ENCODE results near the gene BUD31. TPM values are rescaled to one million over a fixed set of nuclear protein-coding genes. Genes with fewer than 3 reads are reported as not detected.

BUD31 gene
- total RNA-seq, 4 donors from 2014 or later, result 55.5 to 89.0 (median 66.0) TPM

DNA sequence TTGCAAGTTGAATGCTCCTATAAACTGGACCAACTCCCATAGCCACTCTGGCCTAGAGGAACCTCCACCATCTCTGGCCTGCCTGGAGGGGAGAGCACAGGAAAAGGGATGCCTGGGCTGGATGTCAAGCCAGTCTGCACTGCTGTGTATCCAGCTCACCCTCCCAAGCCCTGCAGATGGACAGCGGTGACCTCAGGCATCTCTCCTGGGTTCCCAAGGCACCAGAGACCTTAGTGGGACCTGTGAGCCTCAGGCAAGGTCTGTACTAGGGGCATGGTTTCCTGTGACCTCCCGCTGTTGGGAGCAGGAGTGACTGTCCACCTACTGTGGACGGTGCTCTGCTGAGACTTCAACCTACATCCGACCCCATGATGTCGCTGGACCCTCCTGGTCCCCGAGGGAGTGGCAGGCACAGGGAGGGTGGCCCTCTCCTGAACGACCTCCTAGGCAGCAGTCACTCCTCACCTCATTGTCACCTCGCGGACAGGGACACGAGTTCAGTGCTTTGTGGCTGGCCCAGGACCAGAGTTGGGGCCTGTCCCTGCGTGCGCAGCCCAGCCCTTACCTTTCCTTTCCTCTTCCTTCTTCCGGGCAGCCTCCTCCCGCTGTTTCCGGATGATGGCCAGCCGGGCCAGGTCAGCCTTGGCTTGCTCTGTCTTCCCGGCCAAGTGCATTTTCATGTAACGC lies 11.3 kb upstream of the BUD31 start:
- TF ChIP-seq, protein P1, sequence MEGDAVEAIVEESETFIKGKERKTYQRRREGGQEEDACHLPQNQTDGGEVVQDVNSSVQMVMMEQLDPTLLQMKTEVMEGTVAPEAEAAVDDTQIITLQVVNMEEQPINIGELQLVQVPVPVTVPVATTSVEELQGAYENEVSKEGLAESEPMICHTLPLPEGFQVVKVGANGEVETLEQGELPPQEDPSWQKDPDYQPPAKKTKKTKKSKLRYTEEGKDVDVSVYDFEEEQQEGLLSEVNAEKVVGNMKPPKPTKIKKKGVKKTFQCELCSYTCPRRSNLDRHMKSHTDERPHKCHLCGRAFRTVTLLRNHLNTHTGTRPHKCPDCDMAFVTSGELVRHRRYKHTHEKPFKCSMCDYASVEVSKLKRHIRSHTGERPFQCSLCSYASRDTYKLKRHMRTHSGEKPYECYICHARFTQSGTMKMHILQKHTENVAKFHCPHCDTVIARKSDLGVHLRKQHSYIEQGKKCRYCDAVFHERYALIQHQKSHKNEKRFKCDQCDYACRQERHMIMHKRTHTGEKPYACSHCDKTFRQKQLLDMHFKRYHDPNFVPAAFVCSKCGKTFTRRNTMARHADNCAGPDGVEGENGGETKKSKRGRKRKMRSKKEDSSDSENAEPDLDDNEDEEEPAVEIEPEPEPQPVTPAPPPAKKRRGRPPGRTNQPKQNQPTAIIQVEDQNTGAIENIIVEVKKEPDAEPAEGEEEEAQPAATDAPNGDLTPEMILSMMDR (IDR thresholded peaks at IDR 0.05; ENCODE audit: low read depth), result no peak

DNA sequence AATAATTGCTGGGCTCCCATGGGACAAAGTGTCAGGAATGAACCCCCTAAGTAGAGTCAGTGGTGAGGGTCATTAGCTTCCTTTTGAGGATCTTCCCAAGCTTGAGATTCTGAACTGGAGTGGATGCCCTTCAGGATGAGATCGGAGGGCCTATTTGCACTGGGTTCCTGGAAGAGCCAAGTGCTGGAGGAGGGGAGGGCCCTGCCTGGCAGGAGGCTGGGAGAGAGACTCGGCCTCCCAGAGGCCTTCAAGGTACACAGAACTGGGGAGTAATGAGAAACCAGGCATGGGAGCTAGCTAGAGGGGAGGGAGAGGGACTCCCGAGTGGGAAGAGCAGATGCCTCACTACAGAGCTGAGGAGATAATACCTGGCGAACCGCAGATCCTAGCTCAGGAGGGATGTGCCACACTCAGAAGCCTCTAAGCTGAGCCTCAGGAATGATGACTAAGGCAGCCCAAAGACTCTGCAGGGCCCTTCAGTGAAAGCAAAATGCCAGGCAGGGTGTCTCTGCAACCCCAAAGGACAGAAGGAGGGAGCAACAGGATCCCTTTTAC lies 9.8 kb upstream of the BUD31 start:
- TF ChIP-seq, protein P1 (IDR thresholded peaks at IDR 0.05; ENCODE audit: low read depth), result no peak

DNA sequence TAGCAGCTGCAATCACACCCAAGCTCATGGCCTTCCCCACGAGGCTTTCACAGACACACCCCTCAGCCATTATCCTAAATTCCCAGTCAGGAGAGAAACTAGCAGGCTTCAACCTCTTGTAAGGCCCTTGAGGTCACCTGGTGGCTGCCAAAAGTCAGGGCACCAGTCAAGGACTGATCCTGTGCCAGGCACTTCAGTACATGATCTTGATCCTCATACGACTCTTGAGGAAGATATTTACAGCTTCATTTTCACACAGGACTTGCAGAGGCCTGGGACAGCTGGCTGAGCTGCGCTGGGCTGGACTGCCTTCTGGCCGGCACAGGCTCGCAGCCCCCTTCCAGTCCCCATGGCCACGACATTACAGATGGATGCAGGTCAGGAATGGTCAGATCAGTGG lies 9.2 kb upstream of the BUD31 start:
- TF ChIP-seq, protein P1 (IDR thresholded peaks at IDR 0.05; ENCODE audit: low read depth), result no peak

DNA sequence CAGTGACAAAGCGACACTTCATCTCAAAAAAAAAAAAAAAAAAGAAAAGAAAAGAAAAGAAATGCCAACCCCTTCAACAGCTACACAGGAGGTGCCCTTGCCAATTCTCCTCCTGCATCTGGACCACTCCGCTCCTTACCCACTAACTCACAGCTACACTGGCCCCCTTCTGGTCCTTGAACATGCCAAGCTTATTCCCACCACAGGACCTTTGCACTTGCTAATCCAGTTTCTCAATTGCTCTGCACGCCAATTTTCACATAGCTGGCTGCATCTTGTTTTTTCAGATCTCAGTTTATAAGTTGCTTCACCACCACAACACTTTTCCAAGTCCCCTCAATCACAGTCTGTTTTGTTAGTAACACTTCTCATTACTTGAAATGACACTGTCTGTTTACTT lies 5.9 kb upstream of the BUD31 start:
- TF ChIP-seq, protein P1 (IDR thresholded peaks at IDR 0.05; ENCODE audit: low read depth), result no peak

DNA sequence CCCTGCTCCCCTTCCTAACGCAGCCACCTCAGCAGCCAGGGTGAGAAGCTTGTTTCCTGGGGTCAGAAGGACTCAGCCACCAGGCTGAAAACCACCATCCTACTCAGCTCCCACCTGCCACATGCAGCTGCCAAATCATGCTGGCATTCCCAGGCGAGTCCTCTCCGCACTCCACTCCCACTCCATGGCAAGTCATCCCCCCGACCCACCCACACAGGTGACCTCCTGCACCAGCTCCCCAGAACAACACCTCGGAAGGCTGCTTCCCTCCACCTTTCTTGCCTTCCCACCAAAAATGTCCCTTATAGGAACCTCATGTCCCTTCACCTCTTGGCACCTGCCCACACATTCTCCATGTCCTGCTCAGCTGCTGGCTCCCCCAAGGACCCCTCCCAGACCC lies 5.0 kb upstream of the BUD31 start:
- TF ChIP-seq, protein P1 (IDR thresholded peaks at IDR 0.05; ENCODE audit: low read depth), result no peak

DNA sequence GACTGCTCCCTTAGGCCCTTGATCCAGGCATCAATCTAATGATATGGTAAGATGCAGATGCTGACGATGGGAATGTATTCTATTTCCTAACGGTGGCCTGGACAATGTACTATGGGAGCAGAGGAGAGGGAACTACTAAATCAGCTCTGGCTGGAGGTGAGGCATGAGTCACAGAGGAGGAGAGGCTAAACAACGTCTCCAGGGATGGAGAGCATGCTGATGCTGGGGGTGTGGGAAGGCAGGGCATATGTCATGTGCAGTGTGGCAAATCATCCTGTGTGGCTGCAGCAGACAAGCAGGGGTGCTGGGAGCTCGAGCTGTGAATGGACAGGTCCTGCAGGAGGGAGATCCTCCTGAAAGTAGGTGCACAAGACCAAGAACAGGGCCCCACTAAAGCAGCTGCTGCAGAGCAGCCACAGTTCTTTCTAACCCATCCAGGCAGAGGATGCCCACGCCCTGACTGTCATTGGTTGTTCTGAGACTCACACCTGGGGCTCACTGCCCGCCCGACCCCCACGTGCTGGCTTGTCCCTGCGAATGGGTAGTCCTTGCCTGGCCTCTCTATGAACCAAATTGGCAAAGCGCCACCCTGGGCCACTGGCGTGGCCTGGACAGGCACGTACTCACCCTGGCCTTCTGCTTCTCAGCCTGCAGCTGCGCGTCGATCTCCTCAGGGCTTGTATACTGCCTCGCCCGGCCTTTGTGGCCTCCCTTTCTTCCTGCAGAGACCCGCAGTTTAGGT lies 4.4 kb upstream of the BUD31 start:
- TF ChIP-seq, protein P1 (IDR thresholded peaks at IDR 0.05; ENCODE audit: low read depth), result no peak

DNA sequence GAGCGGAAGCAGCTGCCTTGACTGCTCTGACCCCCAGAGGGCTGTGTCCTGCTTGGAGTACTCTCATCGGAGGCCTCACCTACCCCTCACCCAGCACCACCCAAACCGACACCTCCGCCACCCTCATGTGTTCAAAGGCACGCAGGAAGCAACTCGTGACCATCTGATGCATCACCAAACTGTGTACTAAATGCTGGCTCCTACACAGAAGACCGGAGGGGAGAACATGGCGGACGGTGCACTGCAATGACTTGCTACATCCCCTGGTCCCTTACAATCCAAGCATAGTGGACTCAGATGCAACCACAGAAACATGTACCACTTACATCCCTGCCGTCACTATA lies 3.8 kb upstream of the BUD31 start:
- TF ChIP-seq, protein P1 (IDR thresholded peaks at IDR 0.05; ENCODE audit: low read depth), result no peak
